Measurements from ENCODE around the gene HLA-DMB.

Gene HLA-DMB

DNA sequence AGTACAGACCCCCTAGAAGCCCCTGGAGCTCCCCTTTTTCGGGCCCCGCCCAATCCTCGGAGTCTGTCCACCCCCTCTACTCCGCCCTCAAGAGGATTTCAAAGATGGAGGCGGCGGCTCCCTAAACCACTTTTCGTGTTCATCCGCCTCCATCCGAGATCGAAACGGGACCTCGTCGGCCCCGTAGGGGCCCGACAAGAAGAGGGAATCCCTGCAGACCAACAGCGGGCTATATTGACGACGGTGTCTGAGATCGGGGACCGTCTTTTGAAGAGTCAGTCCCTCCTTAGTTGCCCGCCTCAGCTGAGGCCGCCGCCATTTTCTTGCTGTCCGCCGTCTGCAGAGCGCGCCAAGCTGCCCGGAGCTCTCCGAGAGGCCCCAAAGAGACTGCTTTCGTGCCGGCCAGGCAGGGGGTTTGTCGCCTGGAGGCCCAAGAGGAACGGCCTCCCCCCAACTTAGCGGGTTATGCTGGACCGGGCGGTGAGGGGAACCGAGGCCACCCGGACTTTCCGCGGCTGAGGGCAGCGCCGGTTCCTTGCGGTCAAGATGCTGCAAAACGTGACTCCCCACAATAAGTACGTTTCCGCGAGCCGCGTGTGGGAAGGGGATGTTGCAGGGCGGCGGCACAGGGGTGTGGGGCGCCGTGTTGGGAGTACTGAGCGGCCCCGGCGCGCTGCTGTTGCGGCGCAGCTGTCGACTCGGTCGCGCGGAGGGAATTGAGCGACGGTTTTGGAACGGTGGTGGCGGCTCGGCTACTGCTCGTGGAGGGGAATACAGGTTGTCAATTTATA lies 31.7 kb upstream of the HLA-DMB start:
- H3K4me3 ChIP-seq (ENCODE audit: low read length): peak overlapping the region; percentile 72
- no peak for DNase-seq (ENCODE audit: low read depth, low spot score)

DNA sequence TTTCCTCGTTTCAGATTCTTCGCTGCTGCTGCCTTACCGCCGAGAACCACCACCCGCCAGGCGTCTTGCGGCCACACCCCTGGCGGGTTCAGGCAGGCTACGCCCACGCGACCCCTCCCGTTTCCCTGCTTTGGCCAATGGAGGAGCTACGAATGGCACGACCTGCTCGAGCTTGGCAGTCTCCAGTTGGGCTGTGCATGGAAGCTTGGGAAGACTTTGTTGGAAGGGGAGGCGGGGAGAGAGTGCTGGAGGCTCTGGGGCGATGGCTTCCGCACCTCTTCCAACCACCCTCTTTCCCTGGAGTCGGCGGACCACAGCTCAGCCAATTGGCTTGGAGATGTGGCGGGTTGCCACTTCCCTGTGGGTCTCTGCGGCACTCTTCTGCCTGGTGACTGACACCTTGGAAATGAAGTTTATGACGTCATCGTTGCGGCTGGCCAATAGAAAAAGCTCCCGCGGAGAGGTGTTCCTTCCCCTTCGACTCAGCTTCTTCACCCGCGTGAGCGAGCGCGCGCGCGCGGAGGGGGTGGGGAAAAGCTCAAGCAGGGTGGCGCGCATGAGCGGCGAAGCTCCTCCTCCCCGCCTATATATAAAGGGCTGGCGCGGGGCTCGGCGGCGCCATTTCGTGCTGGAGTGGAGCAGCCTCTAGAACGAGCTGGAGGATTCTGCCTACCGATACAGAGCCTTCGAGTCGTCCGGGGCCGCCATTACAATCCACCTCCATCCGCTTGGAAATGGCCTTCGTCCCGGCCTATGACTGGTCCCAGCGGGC lies 30.9 kb upstream of the HLA-DMB start:
- peak; percentile 100 for DNase-seq (ENCODE audit: low read depth, low spot score)
- peak overlapping the region; percentile 95 for H3K4me3 ChIP-seq (ENCODE audit: low read length)

DNA sequence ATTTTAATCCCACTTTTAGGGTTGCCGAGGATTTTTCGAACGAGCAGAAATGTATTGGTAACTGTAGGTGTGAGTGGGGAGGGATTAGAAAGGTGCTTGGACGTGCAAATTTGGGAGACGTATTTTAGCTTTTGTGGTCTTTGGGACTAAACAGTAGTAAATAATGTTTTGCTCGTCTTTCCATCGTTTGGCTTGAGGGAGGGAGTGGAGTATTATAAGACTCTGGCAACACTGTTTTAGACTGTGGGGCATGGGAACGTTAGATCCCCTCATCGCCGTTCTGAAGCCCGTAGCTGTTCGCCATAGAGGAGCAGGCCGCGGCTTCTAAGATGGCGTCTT lies 30.4 kb upstream of the HLA-DMB start:
- DNase-seq (ENCODE audit: low read depth, low spot score): no peak
- peak overlapping the region; percentile 95 for H3K4me3 ChIP-seq (ENCODE audit: low read length)

- H3K4me3 ChIP-seq (ENCODE audit: low read length): peak overlapping the region; percentile 95
- peak; percentile 78 for DNase-seq (ENCODE audit: low read depth, low spot score)
Observed at GRCh38 chr6:32970413-32971241, 29.8 kb upstream of the HLA-DMB start.

GRCh38 chr6:32969685-32970412 lies 29.0 kb upstream of the HLA-DMB start:
- DNase-seq (ENCODE audit: low read depth, low spot score): peak; percentile 75
- H3K4me3 ChIP-seq (ENCODE audit: low read length): peak overlapping the region; percentile 95

- peak overlapping the region; percentile 95 for H3K4me3 ChIP-seq (ENCODE audit: low read length)
- peak; percentile 79 for DNase-seq (ENCODE audit: low read depth, low spot score)
Observed at GRCh38 chr6:32968867-32969684, 28.2 kb upstream of the HLA-DMB start.

DNA sequence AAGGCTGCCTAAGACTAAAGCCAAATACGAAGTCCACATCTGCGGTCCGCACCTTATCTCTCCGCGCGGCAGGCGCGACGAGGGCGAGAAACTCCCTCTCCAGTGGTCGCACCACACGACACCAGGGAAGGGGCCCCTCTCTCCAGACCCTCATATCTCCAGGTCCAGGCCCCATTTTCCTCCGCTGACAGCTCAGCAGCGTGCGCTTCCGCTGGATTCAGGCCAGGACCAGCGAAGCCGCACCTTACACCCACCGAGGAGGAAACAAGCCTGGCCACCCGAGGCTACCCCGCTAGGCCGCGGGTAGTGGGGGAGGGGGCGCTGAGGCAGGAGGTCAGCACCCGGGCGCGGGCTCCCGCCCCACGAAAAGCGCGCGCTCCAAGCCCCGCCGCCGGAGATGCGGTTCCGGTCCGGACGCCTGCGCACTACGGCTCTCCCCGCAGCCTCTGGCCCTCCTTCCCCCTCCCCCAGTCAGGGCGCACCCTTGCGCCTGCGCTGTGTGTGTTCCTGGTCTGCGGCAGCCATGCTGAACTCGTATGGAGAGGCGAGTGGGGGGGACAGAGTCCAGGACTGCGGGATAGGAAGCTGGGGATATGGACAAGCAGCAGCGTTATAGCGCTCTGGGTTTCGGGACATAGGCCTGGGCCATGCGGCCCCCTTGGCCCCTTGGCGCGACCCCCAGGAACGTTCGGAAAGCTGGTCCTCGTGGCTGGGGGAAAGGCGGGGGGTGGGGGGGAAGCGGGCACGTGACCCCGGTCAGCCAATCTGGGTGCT lies 27.5 kb upstream of the HLA-DMB start, which contains the start of gene BRD2:
Gene BRD2 (plus strand): TSS at position 502 of the 774 bp plus-strand sequence. CDS start 4,305 bp downstream, outside the sequence.
- DNase-seq (ENCODE audit: low read depth, low spot score): peak; percentile 95
- H3K4me3 ChIP-seq (ENCODE audit: low read length): peak within 1 kb of the TSS; percentile 95

- peak; percentile 60 for DNase-seq (ENCODE audit: low read depth, low spot score)
- H3K4me3 ChIP-seq (ENCODE audit: low read length): peak overlapping the region; percentile 95
Observed at GRCh38 chr6:32967151-32968091, 26.6 kb upstream of the HLA-DMB start.

GRCh38 chr6:32964776-32965175 lies 23.9 kb upstream of the HLA-DMB start:
- no peak for DNase-seq (ENCODE audit: low read depth, low spot score)
- no peak overlapping the region for H3K4me3 ChIP-seq (ENCODE audit: low read length)

DNA sequence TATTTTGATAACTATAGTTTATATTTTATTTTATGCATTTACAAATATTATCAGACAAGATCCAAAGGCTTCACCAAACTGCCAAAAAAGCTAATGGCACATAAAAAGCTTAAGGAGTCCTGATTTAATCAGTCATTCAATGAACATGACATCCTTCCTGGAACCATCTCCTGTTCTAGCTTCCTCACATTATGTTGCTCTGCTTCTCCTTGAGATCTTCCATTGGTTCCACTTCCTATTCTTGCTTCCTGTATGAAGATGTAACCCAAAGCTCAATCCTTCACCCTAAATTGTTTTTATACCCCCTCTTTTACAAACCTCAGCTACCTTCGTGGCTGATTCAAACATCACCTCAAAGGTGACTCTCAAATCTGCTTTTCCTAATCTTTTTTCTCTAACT lies 23.0 kb upstream of the HLA-DMB start:
- DNase-seq (ENCODE audit: low read depth, low spot score): no peak
- no peak overlapping the region for H3K4me3 ChIP-seq (ENCODE audit: low read length)

GRCh38 chr6:32962213-32962826 lies 21.5 kb upstream of the HLA-DMB start:
- DNase-seq (ENCODE audit: low read depth, low spot score): no peak
- no peak overlapping the region for H3K4me3 ChIP-seq (ENCODE audit: low read length)

DNA sequence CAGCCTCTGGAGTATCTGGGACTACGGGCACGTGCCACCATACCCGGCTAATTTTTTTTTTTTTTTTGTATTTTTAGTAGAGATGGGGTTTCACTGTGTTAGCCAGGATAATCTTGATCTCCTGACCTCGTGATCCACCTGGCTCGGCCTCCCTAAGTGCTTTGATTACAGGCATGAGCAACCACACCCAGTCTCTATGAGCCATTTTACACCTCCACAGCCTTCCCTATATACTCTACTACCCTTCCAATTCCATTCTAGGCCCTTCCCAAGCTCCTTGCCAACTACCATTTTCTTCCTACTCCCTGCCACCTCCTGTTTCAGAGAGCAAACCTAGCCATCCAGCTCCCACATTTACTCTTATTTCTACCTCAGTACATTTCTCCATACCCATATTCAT lies 19.7 kb upstream of the HLA-DMB start:
- no peak overlapping the region for H3K4me3 ChIP-seq (ENCODE audit: low read length)
- no peak for DNase-seq (ENCODE audit: low read depth, low spot score)

GRCh38 chr6:32956176-32956575 lies 15.3 kb upstream of the HLA-DMB start:
- no peak overlapping the region for H3K4me3 ChIP-seq (ENCODE audit: low read length)
- DNase-seq (ENCODE audit: low read depth, low spot score): no peak

- H3K4me3 ChIP-seq (ENCODE audit: low read length): no peak overlapping the region
- DNase-seq (ENCODE audit: low read depth, low spot score): peak; percentile 60
Observed at GRCh38 chr6:32954986-32955802, 14.4 kb upstream of the HLA-DMB start.

GRCh38 chr6:32954267-32954666 lies 13.4 kb upstream of the HLA-DMB start:
- DNase-seq (ENCODE audit: low read depth, low spot score): no peak

More at GRCh38 chr6:32954267-32954666, 13.4 kb upstream of the HLA-DMB start:
- H3K4me3 ChIP-seq (ENCODE audit: low read length): no peak overlapping the region
